GM19240 (cell line): ENCODE results near the gene PEBP1.

Experiments
- DNase-seq: peaks from one replicate; pipeline ENCODE4 v3.0.0; 2011; ENCODE audit warnings: low spot score; ENCODE audit not compliant: insufficient read length

PEBP1 gene

GRCh38 chr12:118193477-118193876, 57.6 kb downstream of the PEBP1 start:
- no peak for DNase-seq

DNA sequence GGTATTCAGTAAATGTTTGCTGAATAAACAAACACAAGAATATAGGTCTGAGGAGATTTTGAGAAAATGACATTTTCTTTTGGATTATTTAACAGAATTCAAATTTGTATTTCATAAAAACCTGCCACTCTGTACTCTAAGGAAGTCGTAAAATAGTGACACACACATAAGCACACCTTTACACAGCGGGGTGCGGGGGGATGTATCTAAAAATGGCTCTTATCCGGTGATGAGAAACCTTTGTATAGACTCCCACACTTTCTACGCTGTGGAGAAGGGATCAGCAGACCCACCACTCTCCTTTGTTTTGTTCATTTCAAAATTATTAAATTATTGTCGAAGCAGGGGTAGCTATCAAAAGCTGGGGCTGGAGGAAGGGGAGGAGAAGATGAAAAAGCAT, 58.0 kb downstream of the PEBP1 start:
- no peak for DNase-seq
